CD4-positive, alpha-beta T cell (primary cell): Measurements from ENCODE around the gene MBOAT2. TPM values are rescaled to one million over a fixed set of nuclear protein-coding genes. Genes with fewer than 3 reads are reported as not detected.

Source experiments
- ATAC-seq: fragments of 200-7000 bp; cut with Tn5 transposase; one replicate; pipeline ENCODE4 v1.10.0; 2022; ENCODE audit warnings: mild to moderate bottlenecking; ENCODE audit not compliant: poor library complexity
- CTCF ChIA-PET: fragments of 350-600 bp; sonication (Branson Sonifier 250); formaldehyde crosslinking; loops from one replicate; lab custom pipeline; 2021; ENCODE audit warnings: antibody characterized with exemption, inconsistent platforms; lab: Charles Lee
- POLR2A ChIA-PET: fragments of 350-600 bp; sonication (Branson Sonifier 250); formaldehyde crosslinking; loops from one replicate; lab custom pipeline; 2021; ENCODE audit warnings: antibody characterized with exemption, inconsistent platforms; lab: Charles Lee
- DNase-seq, 14 experiments: peaks; one replicate each; pipeline ENCODE4 v3.0.0-alpha.2; 2013 to 2020; ENCODE audit warnings: mixed read lengths in 2 of 14
- H3K27ac ChIP-seq, 2 donors: one replicate each; pipeline versions ENCODE4 v1.5.1 to v1.7.0; 2013; ENCODE audit warnings: low read length in 2 of 2, low read depth in 1 of 2, mild to moderate bottlenecking in 1 of 2
- H3K27me3 ChIP-seq, 2 experiments: 1 replicate in 1 of 2; 2 replicates in 1 of 2; pipeline versions ENCODE4 v1.6.1 to v1.7.0; 2013; ENCODE audit warnings: low read length in 2 of 2, control low read depth in 1 of 2, mild to moderate bottlenecking in 1 of 2, moderate library complexity in 1 of 2; ENCODE audit not compliant: insufficient read depth in 2 of 2, control insufficient read depth in 1 of 2
- H3K36me3 ChIP-seq: one replicate; pipeline ENCODE4 v1.6.1; 2013; ENCODE audit warnings: low read length, control low read depth; ENCODE audit not compliant: insufficient read depth
- H3K4me1 ChIP-seq: one replicate; pipeline ENCODE4 v1.6.1; 2013; ENCODE audit warnings: low read length, control low read depth; ENCODE audit not compliant: insufficient read depth
- H3K4me3 ChIP-seq: one replicate; pipeline ENCODE4 v1.5.1; 2013; ENCODE audit warnings: mild to moderate bottlenecking, low read length, moderate library complexity
- H3K9me3 ChIP-seq, 2 experiments: 1 replicate in 1 of 2; 2 replicates in 1 of 2; pipeline versions ENCODE4 v1.6.1 to v1.7.0; 2013; ENCODE audit warnings: low read length in 2 of 2, mild to moderate bottlenecking in 2 of 2, control low read depth in 1 of 2, moderate library complexity in 1 of 2; ENCODE audit not compliant: control insufficient read depth in 1 of 2, insufficient read depth in 1 of 2
- H3K27ac Mint-ChIP-seq: one replicate; pipeline ENCODE4 v1.8.0; 2020; ENCODE audit warnings: mixed read lengths
- H3K27me3 Mint-ChIP-seq: one replicate; pipeline ENCODE4 v1.8.0; 2021; ENCODE audit warnings: mixed read lengths
- H3K36me3 Mint-ChIP-seq: one replicate; pipeline ENCODE4 v1.8.0; 2021; ENCODE audit warnings: low read depth, mixed read lengths
- H3K4me1 Mint-ChIP-seq: one replicate; pipeline ENCODE4 v1.8.0; 2021; ENCODE audit warnings: low read depth, mixed read lengths
- H3K4me3 Mint-ChIP-seq: one replicate; pipeline ENCODE4 v1.8.0; 2020; ENCODE audit warnings: mild to moderate bottlenecking, mixed read lengths
- H3K9me3 Mint-ChIP-seq: one replicate; pipeline ENCODE4 v1.8.0; 2020; ENCODE audit warnings: mixed read lengths
- intact Hi-C, 2 experiments: fragments of 100-400 bp; cut with DNase I in 1 of 2; cut with micrococcal nuclease in 1 of 2; formaldehyde crosslinking; loops; one replicate each; pipeline versions ENCODE4 v1.15.1 to v1.9.0; 2023 to 2025; cut with DNase I, micrococcal nuclease
- total RNA-seq, 174 experiments: library from RNA in 2 of 174; stranded (reverse) in 2 of 174; gene quantifications; one replicate each; pipeline ENCODE4 v1.2.3 and lab custom pipeline; 2021 to 2026
- TF ChIP-seq, protein P1 (sequence below): fragments of 200-600 bp; IDR thresholded peaks from one replicate; pipeline ENCODE4 v1.8.0; 2022; ENCODE audit warnings: antibody characterized with exemption, mild to moderate bottlenecking

MBOAT2 gene
- total RNA-seq, 2 experiments from 2014 or later: 1.9 to 2.0 TPM

DNA sequence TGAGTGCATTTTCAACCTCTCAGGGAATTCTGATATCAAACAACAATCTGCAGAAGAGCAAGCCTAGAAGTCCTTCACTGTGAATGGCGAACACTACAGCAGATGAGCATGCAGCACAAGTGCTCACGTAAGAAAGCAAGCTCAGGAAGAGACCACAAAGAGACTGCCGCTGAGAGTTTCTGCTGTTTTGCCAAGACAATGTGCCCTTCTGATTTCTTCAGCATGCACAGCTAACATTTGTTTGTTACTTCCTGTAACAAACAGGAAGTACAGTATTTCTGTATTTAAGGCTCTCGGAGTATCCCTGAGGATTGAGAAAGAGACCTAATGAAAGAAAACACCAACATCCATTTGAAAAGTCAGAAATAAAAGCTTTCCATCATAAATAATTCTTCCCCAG lies 45.9 kb downstream of the MBOAT2 start:
- no peak overlapping the region for H3K4me3 ChIP-seq
- H3K4me3 Mint-ChIP-seq: no peak overlapping the region
- no peaks in the 10 kb centered on the region for H3K4me1 ChIP-seq
- intact Hi-C loops: no loop called here
- H3K9me3 ChIP-seq: peaks cover 8 to 12% of the 10 kb centered on the region in 2 experiments
- no peaks in the 10 kb centered on the region for H3K27me3 Mint-ChIP-seq
- TF ChIP-seq, protein P1, sequence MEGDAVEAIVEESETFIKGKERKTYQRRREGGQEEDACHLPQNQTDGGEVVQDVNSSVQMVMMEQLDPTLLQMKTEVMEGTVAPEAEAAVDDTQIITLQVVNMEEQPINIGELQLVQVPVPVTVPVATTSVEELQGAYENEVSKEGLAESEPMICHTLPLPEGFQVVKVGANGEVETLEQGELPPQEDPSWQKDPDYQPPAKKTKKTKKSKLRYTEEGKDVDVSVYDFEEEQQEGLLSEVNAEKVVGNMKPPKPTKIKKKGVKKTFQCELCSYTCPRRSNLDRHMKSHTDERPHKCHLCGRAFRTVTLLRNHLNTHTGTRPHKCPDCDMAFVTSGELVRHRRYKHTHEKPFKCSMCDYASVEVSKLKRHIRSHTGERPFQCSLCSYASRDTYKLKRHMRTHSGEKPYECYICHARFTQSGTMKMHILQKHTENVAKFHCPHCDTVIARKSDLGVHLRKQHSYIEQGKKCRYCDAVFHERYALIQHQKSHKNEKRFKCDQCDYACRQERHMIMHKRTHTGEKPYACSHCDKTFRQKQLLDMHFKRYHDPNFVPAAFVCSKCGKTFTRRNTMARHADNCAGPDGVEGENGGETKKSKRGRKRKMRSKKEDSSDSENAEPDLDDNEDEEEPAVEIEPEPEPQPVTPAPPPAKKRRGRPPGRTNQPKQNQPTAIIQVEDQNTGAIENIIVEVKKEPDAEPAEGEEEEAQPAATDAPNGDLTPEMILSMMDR: no peak
- peaks cover 8% of the 10 kb centered on the region for H3K36me3 Mint-ChIP-seq
- no peaks in the 10 kb centered on the region for H3K27me3 ChIP-seq
- H3K27ac Mint-ChIP-seq: no peak overlapping the region
- H3K9me3 Mint-ChIP-seq: peaks cover 11% of the 10 kb centered on the region
- CTCF ChIA-PET: no interaction called here
- H3K4me1 Mint-ChIP-seq: no peaks in the 10 kb centered on the region
- H3K27ac ChIP-seq: no peak overlapping the region
- POLR2A ChIA-PET: no interaction called here
- ATAC-seq: no peak
- no peaks in the 10 kb centered on the region for H3K36me3 ChIP-seq
- no peak for DNase-seq

- DNase-seq: no peak
- CTCF ChIA-PET: no interaction called here
Measured at GRCh38 chr2:8956774-8957173, 46.7 kb downstream of the MBOAT2 start.

DNA sequence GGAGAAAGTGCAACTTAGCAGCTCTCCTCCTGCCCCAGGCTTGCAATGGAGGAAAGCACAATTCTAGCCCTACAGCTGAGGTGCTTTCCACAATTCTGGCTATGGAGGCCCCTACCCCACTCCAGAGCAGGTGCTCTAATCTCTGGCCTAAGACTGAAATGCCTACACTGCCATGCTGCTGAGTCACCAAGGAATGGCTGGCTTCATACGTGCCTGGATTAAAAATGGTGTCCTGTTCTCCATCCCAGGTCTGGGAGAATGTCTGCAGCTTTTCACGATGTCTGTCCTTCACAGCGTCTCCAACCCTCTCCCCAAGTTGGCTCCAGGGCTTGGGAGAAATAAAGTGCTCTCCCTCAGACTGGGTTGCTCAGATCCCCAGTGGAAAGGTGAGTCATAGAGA lies 48.5 kb downstream of the MBOAT2 start:
- DNase-seq: no peak
- H3K9me3 Mint-ChIP-seq: peaks cover 20% of the 10 kb centered on the region
- ATAC-seq: no peak
- intact Hi-C loops: no loop called here
- ChIA-PET POLR2A (no interaction called here), CTCF (no interaction called here)
- Histone ChIP-seq H3K4me3 (no peak overlapping the region), H3K27ac (no peak overlapping the region), H3K36me3 (no peaks in the 10 kb centered on the region), H3K4me1 (no peaks in the 10 kb centered on the region), H3K9me3 (peaks cover 12 to 18% of the 10 kb centered on the region in 2 experiments), H3K27me3 (no peaks in the 10 kb centered on the region)
- peaks cover 9% of the 10 kb centered on the region for H3K27me3 Mint-ChIP-seq
- H3K4me3 Mint-ChIP-seq: no peak overlapping the region
- no peaks in the 10 kb centered on the region for H3K4me1 Mint-ChIP-seq
- H3K36me3 Mint-ChIP-seq: peaks cover 9% of the 10 kb centered on the region
- no peak overlapping the region for H3K27ac Mint-ChIP-seq
- TF ChIP-seq, protein P1: no peak

More at GRCh38 chr2:8956774-8957173, 46.7 kb downstream of the MBOAT2 start:
- POLR2A ChIA-PET: no interaction called here
- no peak overlapping the region for H3K27ac ChIP-seq
- no peaks in the 10 kb centered on the region for H3K36me3 ChIP-seq
- H3K4me1 ChIP-seq: no peaks in the 10 kb centered on the region
- H3K9me3 ChIP-seq: peaks cover 12% of the 10 kb centered on the region in 2 experiments
- H3K4me3 Mint-ChIP-seq: no peak overlapping the region
- peaks cover 17% of the 10 kb centered on the region for H3K9me3 Mint-ChIP-seq
- peaks cover 9% of the 10 kb centered on the region for H3K36me3 Mint-ChIP-seq
- H3K4me3 ChIP-seq: no peak overlapping the region
- TF ChIP-seq, protein P1: no peak
- no peak overlapping the region for H3K27ac Mint-ChIP-seq
- H3K27me3 ChIP-seq: no peaks in the 10 kb centered on the region
- ATAC-seq: no peak
- intact Hi-C loops: no loop called here
- H3K4me1 Mint-ChIP-seq: no peaks in the 10 kb centered on the region
- peaks cover 4% of the 10 kb centered on the region for H3K27me3 Mint-ChIP-seq
